ENCODE data around the gene UBB.

Gene UBB

DNA sequence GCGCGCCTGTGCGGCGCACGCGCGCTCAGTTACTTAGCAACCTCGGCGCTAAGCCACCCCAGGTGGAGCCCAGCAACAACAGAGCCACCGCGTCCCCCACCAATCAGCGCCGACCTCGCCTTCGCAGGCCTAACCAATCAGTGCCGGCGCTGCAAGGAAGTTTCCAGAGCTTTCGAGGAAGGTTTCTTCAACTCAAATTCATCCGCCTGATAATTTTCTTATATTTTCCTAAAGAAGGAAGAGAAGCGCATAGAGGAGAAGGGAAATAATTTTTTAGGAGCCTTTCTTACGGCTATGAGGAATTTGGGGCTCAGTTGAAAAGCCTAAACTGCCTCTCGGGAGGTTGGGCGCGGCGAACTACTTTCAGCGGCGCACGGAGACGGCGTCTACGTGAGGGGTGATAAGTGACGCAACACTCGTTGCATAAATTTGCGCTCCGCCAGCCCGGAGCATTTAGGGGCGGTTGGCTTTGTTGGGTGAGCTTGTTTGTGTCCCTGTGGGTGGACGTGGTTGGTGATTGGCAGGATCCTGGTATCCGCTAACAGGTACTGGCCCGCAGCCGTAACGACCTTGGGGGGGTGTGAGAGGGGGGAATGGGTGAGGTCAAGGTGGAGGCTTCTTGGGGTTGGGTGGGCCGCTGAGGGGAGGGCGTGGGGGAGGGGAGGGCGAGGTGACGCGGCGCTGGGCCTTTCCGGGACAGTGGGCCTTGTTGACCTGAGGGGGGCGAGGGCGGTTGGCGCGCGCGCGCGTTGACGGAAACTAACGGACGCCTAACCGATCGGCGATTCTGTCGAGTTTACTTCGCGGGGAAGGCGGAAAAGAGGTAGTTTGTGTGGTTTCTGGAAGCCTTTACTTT, at the start of gene UBB:
Gene UBB (plus strand): TSS at position 452 of the 856 bp plus-strand sequence. CDS start 817 bp downstream, outside the sequence.
- DNase-seq (ENCODE audit: low spot score): peak; percentile 94

DNA sequence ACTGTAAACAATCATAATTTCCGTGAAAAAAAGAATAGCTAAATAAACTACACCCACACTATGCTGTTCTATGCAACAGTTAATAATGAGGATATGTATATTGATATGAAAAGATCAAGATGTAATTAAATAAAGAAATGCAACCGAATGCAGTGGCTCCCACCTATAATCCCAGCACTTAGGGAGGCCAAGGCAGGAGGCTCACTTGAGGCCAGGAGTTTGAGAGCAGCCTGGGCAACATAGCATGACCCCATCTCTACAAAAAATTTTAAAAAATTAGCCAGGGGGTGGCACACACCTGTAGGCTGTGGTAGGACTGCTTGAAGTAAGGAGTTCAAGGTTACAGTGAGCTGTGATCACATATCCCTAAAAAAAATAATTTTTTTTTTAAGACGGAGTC, 42.5 kb upstream of the UBB start:
- no peak for DNase-seq (ENCODE audit: low spot score)

GRCh38 chr17:16339402-16339801, 41.5 kb upstream of the UBB start:
- no peak for DNase-seq (ENCODE audit: low spot score)

DNA sequence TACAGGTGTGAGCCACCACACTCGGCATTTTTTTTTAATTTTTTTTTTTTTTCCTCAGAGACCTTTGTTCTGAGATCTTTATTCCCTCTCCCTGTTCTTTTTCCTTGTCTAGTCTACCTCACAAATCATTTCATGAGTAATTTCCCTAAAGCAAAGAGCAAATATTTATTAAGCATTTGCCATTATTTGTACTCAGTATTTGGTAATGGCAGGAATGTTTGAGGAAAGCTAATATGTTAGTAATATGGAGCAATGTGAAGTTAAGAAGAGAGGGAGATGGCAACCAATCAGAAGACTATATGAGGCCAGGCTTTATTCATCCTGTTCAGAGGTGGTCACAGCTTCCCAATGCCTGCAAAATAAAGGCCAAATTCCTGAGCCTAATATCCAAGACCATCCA, 40.9 kb upstream of the UBB start:
- no peak for DNase-seq (ENCODE audit: low spot score)

- DNase-seq (ENCODE audit: low spot score): peak; percentile 82
Measured at GRCh38 chr17:16342979-16343378, 37.9 kb upstream of the UBB start.

DNA sequence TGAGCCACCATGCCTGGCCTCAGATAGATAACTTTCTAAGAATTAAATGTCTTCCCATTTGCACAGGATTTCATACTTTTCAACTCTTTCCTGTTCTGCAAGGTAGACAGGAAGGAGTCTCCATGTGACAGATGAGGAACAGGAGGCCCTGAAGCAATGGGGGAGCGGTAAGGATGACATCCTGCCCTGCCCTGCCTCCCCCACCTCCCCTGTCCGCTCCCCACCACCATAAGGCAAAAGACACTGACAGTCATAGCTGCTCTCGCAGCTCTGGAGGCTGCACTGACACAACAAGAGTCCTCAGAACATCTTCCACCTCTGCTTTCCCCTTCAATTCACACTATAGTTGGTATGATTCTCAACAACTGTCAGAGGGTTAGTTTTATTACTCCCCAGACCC, 37.3 kb upstream of the UBB start:
- no peak for DNase-seq (ENCODE audit: low spot score)

- no peak for DNase-seq (ENCODE audit: low spot score)
Measured at GRCh38 chr17:16345565-16345964, 35.3 kb upstream of the UBB start.

DNA sequence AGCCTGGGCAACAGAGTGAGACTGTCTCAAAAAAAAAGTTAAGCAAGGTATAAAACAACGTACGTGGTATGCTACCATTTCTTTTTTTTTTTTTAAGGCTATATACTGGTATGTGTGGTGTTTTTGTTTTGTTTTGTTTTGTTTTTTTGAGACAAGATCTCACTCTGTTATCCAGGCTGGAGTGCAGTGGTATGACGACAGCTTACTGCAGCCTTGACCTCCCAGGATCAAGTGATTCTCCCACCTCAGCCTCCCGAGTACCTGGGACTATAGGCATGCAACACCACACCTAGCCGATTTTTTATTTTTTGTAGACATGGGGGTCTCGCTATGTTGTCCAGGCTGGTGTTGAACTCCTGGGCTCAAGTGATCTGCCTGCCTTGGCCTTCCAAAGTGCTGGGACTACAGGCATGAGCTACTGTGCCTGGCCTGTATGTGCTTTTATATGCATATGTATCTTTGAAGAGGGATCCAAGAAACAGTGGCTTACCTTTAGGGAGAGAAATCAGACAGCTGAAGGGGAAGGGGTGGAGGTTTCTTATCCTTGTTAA, 34.1 kb upstream of the UBB start:
- no peak for DNase-seq (ENCODE audit: low spot score)

DNA sequence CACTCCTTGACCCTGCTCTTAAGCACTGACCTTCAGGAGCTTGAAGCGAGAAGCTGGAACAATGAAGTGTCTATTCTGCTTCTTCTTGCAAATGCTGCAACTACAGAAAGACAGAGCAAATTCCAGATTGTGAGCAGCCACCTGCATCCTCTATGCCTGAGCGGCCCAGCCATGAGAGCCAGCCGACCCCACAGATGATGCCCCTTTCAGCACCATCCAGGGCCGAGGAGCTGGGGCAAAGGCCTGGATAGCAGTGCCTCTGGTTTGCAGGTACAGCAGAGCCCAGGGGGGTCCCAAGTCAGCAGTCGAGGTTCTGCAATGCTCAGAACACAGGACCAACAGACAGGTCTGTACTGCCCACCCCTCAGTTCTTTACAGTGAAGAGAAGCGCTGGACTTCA, 32.3 kb upstream of the UBB start:
- DNase-seq (ENCODE audit: low spot score): no peak

GRCh38 chr17:16349431-16349830, 31.5 kb upstream of the UBB start:
- no peak for DNase-seq (ENCODE audit: low spot score)

- no peak for DNase-seq (ENCODE audit: low spot score)
Measured at GRCh38 chr17:16351831-16352230, 29.1 kb upstream of the UBB start.

- peak; percentile 59 for DNase-seq (ENCODE audit: low spot score)
Measured at GRCh38 chr17:16352303-16352666, 28.6 kb upstream of the UBB start.

DNA sequence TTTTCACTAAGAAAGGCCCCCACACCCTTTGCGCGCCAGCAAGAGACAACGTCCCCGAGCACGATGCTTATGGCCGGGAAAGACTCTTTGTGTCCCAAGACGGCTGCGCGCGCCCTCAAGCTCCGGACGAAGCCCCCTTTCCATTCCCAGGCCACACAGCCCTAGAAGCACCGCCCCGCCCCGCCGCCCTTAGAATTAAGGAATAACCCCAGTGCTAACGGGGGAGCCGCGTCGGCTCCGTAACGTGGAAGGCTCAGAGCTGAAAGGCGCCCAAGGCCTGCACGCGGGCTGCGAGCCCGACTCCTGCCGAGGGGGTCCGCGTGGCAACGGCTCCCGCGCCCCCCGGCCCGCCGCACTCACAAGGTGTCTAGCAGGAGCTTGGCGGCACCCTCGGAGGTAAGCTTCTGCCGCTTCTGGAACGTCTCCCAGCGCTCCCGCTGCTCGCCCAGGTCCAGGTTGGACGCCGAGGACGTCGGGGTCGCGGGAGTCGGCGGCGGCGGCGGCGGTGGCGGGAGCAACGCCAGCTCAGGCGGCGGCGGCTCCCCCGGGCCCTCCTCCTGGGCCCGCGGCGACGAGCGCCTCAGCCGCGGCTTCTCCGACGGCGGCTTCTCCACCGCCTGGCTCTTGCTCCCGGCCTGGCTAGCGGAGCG, 28.1 kb upstream of the UBB start:
- peak; percentile 48 for DNase-seq (ENCODE audit: low spot score)

DNA sequence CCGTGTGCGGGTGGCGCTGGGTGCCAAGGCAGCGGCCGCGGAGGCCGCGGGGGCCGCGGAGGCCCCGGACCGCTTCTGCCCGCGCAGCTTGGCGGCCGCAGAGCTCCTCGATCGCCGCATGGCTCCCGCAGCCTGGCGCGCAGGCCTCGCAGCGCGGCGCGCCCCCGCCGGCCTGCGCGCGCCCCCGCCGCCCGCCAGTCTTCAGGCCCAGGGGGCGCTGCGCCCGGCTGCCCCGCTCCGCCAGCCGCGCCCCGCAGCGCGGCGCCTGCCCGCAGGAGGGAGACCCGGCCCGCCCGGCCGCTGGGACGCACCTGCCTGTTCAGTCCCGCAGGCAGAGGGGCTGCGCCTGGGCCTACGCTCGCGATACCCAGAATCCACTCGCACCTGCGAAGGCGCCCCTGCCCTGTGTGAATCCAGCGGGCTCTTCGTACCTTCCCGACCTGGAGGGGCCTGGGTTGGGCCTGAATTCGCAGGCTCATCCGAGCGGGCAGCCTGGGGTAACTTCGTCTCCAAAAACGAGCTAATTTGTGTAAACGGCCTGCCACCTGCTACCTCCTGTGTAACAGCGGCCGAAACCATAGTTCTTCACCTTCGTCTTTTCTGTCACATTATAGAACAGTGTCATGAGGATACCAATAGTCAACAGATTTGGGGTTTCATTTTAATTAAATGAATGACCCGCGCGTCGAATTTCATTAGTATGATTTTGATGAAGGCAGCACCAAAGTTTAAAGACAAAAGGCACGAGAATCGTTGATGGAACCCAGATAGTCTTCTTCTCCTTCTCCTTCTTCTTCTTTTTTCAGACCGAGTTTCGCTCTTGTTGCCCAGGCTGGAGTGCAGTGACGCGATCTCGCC, 27.3 kb upstream of the UBB start, which contains the start of gene CENPV:
Gene CENPV (minus strand): TSS at position 153 of the 858 bp plus-strand sequence. CDS start 33 bp downstream, at position 120.
- DNase-seq (ENCODE audit: low spot score): peak; percentile 27

DNA sequence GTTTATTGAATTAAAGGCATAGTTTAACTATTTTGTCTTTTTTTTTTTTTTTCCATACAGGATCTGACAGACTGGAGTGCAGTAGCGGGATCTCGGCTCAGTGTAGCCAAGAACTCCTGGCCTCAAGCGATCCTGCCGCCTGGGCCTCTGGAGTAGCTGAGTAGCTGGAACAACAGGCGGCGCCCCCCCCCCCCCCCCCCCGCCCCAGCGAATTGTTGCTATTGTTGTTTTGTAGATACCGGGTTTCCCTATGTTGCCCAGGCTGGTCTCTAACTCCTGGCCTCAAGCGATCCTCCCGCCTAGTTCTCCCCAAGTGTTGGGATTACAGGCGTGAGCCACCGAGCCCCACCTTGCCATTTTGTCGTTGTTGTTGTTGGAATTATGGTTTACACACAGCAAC, 26.3 kb upstream of the UBB start:
- no peak for DNase-seq (ENCODE audit: low spot score)

GRCh38 chr17:16358394-16358793, 22.5 kb upstream of the UBB start:
- no peak for DNase-seq (ENCODE audit: low spot score)

GRCh38 chr17:16361874-16362273, 19.0 kb upstream of the UBB start:
- DNase-seq (ENCODE audit: low spot score): no peak

DNA sequence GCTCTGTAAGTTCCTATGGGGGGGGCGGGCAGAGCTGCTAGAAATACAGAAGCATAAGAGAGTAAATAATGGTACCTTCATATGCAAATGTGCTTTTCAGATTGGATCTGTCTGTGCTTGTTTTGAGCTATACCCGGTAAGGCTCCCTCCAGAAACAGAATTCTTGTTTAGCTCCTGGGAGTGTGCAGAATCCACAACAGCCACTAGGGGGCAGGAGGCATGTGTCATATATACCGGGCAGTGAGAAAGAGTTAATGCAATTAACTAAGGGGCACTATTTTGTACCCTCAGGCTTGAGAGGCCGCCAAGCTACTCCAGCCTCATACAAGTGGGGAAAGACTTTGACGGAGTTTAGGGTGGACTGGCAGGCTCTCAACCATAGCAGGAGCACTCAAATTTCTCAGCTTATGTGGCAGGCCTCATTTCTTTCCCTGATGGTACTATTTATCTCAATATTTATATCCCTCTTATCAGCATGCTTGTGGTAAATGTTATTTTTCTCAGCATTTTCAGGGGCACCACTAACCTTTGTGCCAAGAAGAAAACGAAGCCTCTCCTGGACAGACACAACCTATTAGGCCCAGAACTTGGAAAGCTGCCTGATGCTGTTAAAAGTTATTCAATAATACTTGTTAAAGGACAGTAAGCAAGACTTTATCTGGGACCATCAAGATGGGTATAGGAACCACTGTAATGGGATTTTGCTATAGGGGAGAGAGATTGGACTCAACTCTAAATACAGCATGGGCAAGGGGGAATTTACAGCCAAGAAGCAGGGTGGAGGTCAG, 16.9 kb upstream of the UBB start:
- peak; percentile 85 for DNase-seq (ENCODE audit: low spot score)

- no peak for DNase-seq (ENCODE audit: low spot score)
Measured at GRCh38 chr17:16364625-16365024, 16.3 kb upstream of the UBB start.

GRCh38 chr17:16371742-16372141, 9.1 kb upstream of the UBB start:
- no peak for DNase-seq (ENCODE audit: low spot score)

Measured in cerebellar cortex (tissue), 1 donor.